ENCODE measurements around the gene NYNRIN.
"Not testable (repeated sequence)": the region's sequence is repeated elsewhere in the genome, so short reads cannot be mapped to it uniquely, and the experiment has no call there.

Gene NYNRIN

GRCh38 chr14:24443053-24443665 is 44.4 kb downstream of the NYNRIN start:
- ATAC-seq (replicated peaks; ENCODE audit: extremely low read depth, poor library complexity, severe bottlenecking) (no peak), DNase-seq (ENCODE audit: low spot score in 2 of 2) (no peak)
- peak overlapping the region; percentile 90 for H3K4me3 Mint-ChIP-seq
- peak overlapping the region; percentile 96 for H3K27ac Mint-ChIP-seq (ENCODE audit: low read depth)
- peaks cover 27% of the 10 kb centered on the region for H3K36me3 Mint-ChIP-seq (ENCODE audit: insufficient read depth)
- H3K4me1 Mint-ChIP-seq = peaks cover 31% of the 10 kb centered on the region
- H3K27me3 Mint-ChIP-seq = no peaks in the 10 kb centered on the region
- H3K9me3 Mint-ChIP-seq = no peaks in the 10 kb centered on the region

GRCh38 chr14:24450828-24451227 is 52.0 kb downstream of the NYNRIN start:
- not testable (repeated sequence) for H3K27me3 Mint-ChIP-seq; H3K4me3 Mint-ChIP-seq; DNase-seq (ENCODE audit: low spot score in 2 of 2); H3K27ac Mint-ChIP-seq (ENCODE audit: low read depth); H3K9me3 Mint-ChIP-seq; H3K36me3 Mint-ChIP-seq (ENCODE audit: insufficient read depth); H3K4me1 Mint-ChIP-seq; ATAC-seq (replicated peaks; ENCODE audit: extremely low read depth, poor library complexity, severe bottlenecking)

- Mint-ChIP-seq H3K4me1 (no peaks in the 10 kb centered on the region), H3K27ac (ENCODE audit: low read depth) (no peak overlapping the region), H3K36me3 (ENCODE audit: insufficient read depth) (peaks cover 2% of the 10 kb centered on the region), H3K27me3 (no peaks in the 10 kb centered on the region), H3K9me3 (peaks cover 6% of the 10 kb centered on the region), H3K4me3 (no peak overlapping the region)
- ATAC-seq (replicated peaks; ENCODE audit: extremely low read depth, poor library complexity, severe bottlenecking) = no peak
- no peak for DNase-seq (ENCODE audit: low spot score in 2 of 2)
Measured at GRCh38 chr14:24456980-24457379, 58.2 kb downstream of the NYNRIN start.

GRCh38 chr14:24458736-24459135 is 59.9 kb downstream of the NYNRIN start:
- no peak for DNase-seq (ENCODE audit: low spot score in 2 of 2)
- Mint-ChIP-seq H3K27ac (ENCODE audit: low read depth) (no peak overlapping the region), H3K4me3 (no peak overlapping the region), H3K4me1 (peaks cover 2% of the 10 kb centered on the region), H3K9me3 (peaks cover 5% of the 10 kb centered on the region), H3K36me3 (ENCODE audit: insufficient read depth) (no peaks in the 10 kb centered on the region), H3K27me3 (no peaks in the 10 kb centered on the region)
- no peak for ATAC-seq (replicated peaks; ENCODE audit: extremely low read depth, poor library complexity, severe bottlenecking)

GRCh38 chr14:24459331-24459730 is 60.5 kb downstream of the NYNRIN start:
- ATAC-seq (replicated peaks; ENCODE audit: extremely low read depth, poor library complexity, severe bottlenecking) = no peak
- H3K27ac Mint-ChIP-seq (ENCODE audit: low read depth) = no peak overlapping the region
- H3K27me3 Mint-ChIP-seq = no peaks in the 10 kb centered on the region
- no peaks in the 10 kb centered on the region for H3K9me3 Mint-ChIP-seq
- DNase-seq (ENCODE audit: low spot score in 2 of 2) = no peak
- no peaks in the 10 kb centered on the region for H3K36me3 Mint-ChIP-seq (ENCODE audit: insufficient read depth)
- no peak overlapping the region for H3K4me3 Mint-ChIP-seq
- peaks cover 7% of the 10 kb centered on the region for H3K4me1 Mint-ChIP-seq

- H3K4me3 Mint-ChIP-seq = no peak overlapping the region
- no peak overlapping the region for H3K27ac Mint-ChIP-seq (ENCODE audit: low read depth)
- no peak for ATAC-seq (replicated peaks; ENCODE audit: extremely low read depth, poor library complexity, severe bottlenecking)
- H3K36me3 Mint-ChIP-seq (ENCODE audit: insufficient read depth) = no peaks in the 10 kb centered on the region
- peaks cover 17% of the 10 kb centered on the region for H3K4me1 Mint-ChIP-seq
- DNase-seq (ENCODE audit: low spot score in 2 of 2) = no peak
- H3K27me3 Mint-ChIP-seq = no peaks in the 10 kb centered on the region
- H3K9me3 Mint-ChIP-seq = no peaks in the 10 kb centered on the region
Measured at GRCh38 chr14:24461336-24461735, 62.5 kb downstream of the NYNRIN start.

GRCh38 chr14:24463017-24463883 is 64.4 kb downstream of the NYNRIN start:
- no peaks in the 10 kb centered on the region for H3K36me3 Mint-ChIP-seq (ENCODE audit: insufficient read depth)
- H3K9me3 Mint-ChIP-seq = no peaks in the 10 kb centered on the region
- H3K4me3 Mint-ChIP-seq = no peak overlapping the region
- no peak overlapping the region for H3K27ac Mint-ChIP-seq (ENCODE audit: low read depth)
- H3K27me3 Mint-ChIP-seq = peaks cover 10% of the 10 kb centered on the region
- ATAC-seq (replicated peaks; ENCODE audit: extremely low read depth, poor library complexity, severe bottlenecking) (no peak), DNase-seq (ENCODE audit: low spot score in 2 of 2) (no peak)
- peaks cover 17% of the 10 kb centered on the region for H3K4me1 Mint-ChIP-seq

- Mint-ChIP-seq H3K4me3 (peak overlapping the region; percentile 52), H3K27ac (ENCODE audit: low read depth) (no peak overlapping the region), H3K27me3 (peaks cover 10% of the 10 kb centered on the region), H3K9me3 (no peaks in the 10 kb centered on the region), H3K36me3 (ENCODE audit: insufficient read depth) (no peaks in the 10 kb centered on the region), H3K4me1 (peaks cover 17% of the 10 kb centered on the region)
- DNase-seq (ENCODE audit: low spot score in 2 of 2) (no peak), ATAC-seq (replicated peaks; ENCODE audit: extremely low read depth, poor library complexity, severe bottlenecking) (no peak)
Measured at GRCh38 chr14:24463884-24464785, 65.3 kb downstream of the NYNRIN start.

- Mint-ChIP-seq H3K27me3 (peaks cover 10% of the 10 kb centered on the region), H3K4me1 (peaks cover 17% of the 10 kb centered on the region), H3K9me3 (no peaks in the 10 kb centered on the region), H3K4me3 (no peak overlapping the region), H3K27ac (ENCODE audit: low read depth) (no peak overlapping the region), H3K36me3 (ENCODE audit: insufficient read depth) (no peaks in the 10 kb centered on the region)
- no peak for ATAC-seq (replicated peaks; ENCODE audit: extremely low read depth, poor library complexity, severe bottlenecking)
- DNase-seq (ENCODE audit: low spot score in 2 of 2) = no peak
Measured at GRCh38 chr14:24465368-24465767, 66.6 kb downstream of the NYNRIN start.

- Mint-ChIP-seq H3K36me3 (ENCODE audit: insufficient read depth) (no peaks in the 10 kb centered on the region), H3K4me1 (peaks cover 17% of the 10 kb centered on the region), H3K27ac (ENCODE audit: low read depth) (no peak overlapping the region), H3K27me3 (peaks cover 10% of the 10 kb centered on the region), H3K4me3 (no peak overlapping the region), H3K9me3 (no peaks in the 10 kb centered on the region)
- no peak for DNase-seq (ENCODE audit: low spot score in 2 of 2)
- ATAC-seq (replicated peaks; ENCODE audit: extremely low read depth, poor library complexity, severe bottlenecking) = no peak
Measured at GRCh38 chr14:24465805-24466204, 67.0 kb downstream of the NYNRIN start.

Measured in central memory CD8-positive, alpha-beta T cell (primary cell).